C4-2B (cell line): Measurements from ENCODE around the gene MYD88.

ENCODE experiments used
- CTCF ChIP-seq: fragments of 450-650 bp; conservative IDR thresholded peaks from 2 replicates; pipeline ENCODE4 v1.5.1; 2017; ENCODE audit warnings: mild to moderate bottlenecking
- ZFX ChIP-seq: fragments of 450-650 bp; IDR thresholded peaks from 2 replicates; pipeline ENCODE4 v1.6.1; 2017

DNA sequence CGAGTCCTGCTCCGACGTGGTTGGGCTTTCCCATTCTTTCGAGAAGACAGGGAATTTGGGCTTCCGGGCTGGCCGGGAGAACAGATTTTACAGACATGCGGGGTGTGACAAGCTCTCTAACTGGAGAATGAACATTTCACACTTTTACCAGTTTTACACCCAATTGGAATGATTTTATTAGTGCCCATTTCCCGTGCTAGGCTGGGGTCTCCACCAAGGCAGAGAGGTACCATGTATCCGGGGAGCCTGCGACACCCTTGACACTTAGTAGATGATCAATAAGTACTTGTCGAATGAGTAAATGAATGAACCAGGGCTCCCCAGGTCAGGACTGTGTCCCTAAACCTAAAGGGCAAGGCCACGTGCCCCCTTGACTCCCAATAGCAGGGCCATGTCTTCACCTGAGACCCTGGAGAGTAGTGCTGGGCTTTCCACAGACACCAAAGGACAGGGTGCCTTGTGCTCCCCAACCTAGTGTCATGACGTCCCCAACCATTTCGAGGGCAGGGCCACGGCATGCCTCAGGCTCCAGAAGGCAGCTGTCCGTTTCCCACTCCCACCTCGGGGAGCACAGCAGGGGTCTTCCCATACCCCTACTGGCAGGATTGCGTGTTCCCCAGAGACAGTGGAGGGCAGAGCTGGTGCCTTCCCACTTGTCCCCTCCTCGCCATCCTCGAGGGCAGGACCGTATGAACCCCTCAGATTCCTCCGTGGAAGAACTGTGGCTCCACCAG lies 679 bp upstream of the MYD88 start:
- no peak for TF ChIP-seq CTCF
- no peak for TF ChIP-seq ZFX
